Mesenteric fat pad (tissue), 1 donor: Measurements from ENCODE around the gene MINDY2. TPM values are rescaled to one million over a fixed set of nuclear protein-coding genes. Genes with fewer than 3 reads are reported as not detected.

Source experiments
- DNase-seq: peaks from one replicate; pipeline ENCODE4 v3.0.0-alpha.2; 2020; ENCODE audit warnings: low spot score
- long read RNA-seq: library from polyadenylated mRNA; unstranded; transcript quantifications from one replicate; pipeline ENCODE4 v2.0.0, GENCODE V29; 2020
- total RNA-seq: library from RNA; stranded (reverse); fragmentation: NEBNext Ultra II Directional; extraction: Animal tissue kit (Norgen Biotek cat#: 25700); gene quantifications from one replicate; pipeline ENCODE4 v1.2.1, GENCODE V29; 2021
- donor health status: DM: yes; HTN: yes; CAD: no.

Gene MINDY2, protein sequence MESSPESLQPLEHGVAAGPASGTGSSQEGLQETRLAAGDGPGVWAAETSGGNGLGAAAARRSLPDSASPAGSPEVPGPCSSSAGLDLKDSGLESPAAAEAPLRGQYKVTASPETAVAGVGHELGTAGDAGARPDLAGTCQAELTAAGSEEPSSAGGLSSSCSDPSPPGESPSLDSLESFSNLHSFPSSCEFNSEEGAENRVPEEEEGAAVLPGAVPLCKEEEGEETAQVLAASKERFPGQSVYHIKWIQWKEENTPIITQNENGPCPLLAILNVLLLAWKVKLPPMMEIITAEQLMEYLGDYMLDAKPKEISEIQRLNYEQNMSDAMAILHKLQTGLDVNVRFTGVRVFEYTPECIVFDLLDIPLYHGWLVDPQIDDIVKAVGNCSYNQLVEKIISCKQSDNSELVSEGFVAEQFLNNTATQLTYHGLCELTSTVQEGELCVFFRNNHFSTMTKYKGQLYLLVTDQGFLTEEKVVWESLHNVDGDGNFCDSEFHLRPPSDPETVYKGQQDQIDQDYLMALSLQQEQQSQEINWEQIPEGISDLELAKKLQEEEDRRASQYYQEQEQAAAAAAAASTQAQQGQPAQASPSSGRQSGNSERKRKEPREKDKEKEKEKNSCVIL
- total RNA-seq: 14.8 TPM
- long read RNA-seq, full-length matches to known transcripts: 140 of 168 reads
- long read RNA-seq, partial matches to known transcripts: 3 of 168 reads
- long read RNA-seq, other reads (novel, unspliced or antisense): 25 of 168 reads

DNA sequence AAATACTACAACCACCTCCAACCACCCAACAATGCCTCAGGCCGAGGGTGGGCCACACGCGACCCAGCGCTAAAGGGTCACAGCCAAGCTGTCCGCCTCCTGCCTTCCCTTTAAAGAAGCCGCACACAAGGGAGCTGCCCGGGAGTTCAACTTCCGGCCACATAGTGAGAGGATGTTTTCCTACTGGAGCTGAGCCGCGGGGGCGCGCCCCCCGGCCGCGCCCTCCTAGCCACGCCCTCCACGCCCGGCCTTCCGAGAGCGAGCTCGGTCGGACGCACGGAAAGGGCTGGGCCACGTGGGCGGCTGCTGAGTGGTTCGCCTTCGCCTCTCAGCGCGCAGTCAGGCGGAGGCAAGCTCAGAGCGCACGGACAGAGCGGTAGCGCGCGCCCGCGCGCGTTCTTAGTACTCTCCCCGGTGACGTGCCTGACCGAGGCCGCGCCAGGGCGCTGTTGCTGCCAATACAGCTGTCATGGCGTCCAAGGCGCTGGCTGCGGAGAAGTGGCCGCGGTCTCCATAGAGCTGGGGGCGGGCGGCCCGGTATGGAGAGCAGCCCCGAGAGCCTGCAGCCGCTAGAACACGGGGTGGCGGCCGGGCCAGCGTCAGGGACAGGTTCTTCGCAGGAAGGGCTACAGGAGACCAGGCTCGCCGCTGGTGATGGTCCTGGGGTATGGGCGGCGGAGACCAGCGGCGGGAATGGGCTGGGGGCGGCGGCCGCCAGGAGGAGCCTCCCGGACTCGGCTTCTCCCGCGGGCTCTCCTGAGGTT is at the start of gene MINDY2:
MINDY2 (plus strand) TSS at position 446 of the 764 bp plus-strand sequence; CDS start at position 540, 94 bp downstream.
- peak; percentile 99 for DNase-seq

DNA sequence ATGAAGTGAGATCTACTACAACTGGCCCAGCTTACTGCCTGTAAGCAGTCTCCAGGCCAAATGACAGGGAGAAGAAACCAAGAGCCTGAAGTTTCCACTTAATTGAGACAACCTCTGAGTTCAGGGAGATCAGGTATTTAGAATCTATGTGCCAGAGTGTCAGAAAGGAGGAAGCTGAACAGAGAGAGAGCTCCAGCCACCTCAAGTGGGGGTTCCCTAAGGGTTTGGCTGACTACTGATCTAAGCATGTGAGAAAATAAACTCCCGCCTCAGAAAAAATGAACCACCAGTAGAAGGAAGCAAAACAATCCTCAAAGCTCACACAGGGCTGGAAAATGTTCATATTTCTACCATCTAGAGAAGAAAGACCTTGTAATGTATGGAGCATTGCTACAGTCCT is 46.6 kb upstream of the MINDY2 start:
- DNase-seq: no peak

DNA sequence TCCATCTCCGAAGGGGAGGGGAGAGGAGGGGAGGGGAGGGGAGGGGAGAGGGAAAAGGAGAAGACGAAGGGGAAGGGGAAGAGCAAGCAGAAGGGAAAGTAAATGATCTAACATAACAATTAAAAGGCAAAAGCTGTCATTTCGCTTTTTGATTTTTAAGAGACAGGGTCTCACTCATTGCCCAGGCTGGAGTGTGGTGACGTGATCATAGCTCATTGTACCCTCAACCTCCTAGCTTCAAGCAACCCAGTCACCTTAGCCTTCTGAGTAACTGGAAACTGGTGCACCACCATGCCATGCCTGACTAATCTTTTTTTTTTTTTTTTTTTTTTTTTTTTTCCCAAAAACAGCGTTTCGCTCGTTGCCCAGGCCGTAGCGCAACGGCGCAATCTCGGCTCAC is 44.2 kb upstream of the MINDY2 start:
- no peak for DNase-seq

DNA sequence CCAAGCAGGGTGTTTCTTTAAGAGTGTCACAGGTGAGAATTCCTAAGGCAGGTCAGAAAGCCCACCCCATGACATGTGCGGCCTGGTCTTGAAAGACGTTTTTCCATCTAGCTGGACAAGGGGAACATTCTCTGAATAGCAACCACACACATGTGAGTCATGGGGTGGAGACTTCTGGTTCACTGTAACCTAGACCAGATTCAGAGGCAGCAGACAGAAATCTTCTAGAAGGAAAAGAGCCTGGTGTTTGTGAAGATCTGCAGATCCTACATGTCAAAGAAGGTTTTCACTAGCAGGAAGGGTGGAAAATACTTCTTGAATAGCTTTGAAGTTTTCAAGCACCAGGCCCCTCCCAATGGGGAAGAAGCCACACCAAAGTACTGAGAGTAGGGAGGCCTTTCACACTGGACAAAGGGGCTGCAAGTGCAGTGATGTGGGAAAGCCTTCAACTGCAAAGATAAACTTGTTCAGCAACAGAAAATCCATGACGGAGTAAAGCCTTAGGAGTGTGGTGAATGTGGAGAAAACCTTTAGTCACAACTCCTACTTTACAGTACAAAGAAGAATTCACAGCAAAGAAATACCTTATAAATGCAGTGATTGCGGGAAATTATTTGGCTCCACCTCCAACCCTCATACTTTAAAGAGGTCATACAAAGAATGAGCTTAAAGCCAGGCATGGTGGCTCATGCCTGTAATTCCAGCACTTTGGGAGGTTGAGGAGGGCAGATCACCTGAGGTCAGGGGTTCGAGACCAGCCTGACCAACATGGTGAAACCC is 39.2 kb upstream of the MINDY2 start:
- DNase-seq: no peak

DNA sequence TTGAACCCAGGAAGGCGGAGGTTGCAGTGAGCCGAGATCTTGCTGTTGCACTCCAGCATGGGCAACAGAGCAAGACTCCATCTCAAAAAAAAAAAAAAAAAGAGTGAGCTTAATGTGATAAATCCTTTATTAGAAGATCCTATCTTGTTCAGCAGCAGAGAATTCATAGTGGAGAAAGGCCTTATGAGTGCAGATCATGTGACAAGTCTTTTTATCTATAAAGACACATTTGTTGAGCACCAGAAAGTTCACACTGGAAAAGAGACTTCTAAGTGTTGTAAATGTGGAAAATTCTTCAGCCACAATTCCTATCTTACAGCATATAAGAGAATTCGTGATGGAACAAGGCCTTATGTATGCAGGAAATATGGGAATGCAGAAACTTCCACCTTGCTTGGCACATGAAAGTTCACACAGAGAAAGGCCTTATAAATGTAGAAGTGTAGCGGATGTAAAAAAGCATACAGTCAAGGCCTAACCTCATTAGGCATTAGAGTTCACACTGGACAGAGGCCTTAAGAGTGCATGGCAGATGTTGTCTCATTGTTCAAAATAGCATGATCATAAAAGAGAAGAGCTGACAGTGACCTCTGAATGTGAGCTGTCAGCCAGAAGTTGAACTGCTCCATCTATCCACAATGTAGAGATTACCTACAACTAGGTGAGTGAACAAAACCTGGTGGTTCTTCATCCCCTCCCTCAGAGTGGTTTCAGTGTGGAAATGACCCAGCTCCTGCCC is 38.3 kb upstream of the MINDY2 start:
- no peak for DNase-seq

DNA sequence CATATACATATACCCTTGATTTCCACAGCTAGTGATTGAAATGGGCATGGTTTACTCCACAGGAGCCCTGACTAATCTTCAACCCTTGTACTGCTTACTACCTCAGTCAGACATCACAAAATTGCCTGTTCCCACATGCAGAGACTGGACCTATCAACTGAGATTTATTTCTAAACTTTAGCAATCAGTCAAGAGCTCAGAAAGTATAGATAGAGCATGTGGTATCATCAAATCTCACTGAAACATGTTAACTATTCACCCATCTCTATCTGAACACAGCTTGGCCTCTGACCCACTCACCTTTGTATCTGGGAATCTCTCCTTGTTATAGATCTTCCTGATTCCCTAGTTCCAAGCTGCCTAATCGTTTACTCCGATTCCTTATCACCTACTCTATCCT is 36.2 kb upstream of the MINDY2 start:
- no peak for DNase-seq

DNA sequence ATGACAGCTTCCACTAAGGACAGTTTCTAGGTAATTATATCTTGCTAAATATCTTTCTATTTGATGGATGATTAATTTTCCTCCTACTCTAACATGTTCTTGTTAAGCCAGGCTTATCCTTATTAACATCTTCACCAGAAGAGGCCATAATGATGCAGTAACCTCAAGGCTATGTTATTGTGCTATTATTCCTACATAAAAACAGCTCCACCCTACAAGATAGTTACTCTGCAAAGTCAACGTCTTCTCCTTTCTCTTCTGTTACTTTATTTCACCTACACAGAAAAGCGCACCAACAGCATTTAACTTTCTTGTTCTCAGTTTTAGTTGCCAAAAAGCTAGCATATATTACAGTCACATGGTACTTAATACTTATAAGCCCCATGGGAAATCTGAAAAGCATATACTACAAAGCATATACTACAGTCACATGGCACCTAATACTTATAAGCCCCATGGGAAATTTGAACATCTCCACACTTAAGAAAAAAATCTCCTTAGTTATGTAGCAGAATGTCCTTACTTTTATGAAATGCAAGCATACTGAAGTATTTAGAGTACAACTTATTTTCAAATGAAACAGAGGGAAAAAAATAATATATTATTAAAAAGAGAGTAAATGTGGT is 35.0 kb upstream of the MINDY2 start:
- no peak for DNase-seq

DNA sequence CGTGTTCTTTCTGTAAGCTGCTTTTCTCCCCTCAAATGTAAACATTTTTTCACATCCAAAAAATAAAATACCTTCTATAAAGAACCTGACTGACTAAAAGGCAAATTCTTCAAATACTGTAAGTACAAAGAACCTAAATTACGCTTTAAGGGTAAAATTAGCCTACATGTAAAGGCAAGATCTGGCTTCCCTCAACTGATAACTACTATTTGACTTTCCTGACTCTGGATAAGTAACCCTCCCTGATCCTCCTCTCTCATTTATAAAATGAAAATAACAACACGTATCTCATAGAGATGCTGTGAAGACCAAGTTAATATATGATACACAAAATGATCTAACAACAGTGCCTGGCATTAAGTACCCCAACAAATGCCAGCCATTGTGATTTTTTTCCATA is 33.8 kb upstream of the MINDY2 start:
- DNase-seq: no peak

DNA sequence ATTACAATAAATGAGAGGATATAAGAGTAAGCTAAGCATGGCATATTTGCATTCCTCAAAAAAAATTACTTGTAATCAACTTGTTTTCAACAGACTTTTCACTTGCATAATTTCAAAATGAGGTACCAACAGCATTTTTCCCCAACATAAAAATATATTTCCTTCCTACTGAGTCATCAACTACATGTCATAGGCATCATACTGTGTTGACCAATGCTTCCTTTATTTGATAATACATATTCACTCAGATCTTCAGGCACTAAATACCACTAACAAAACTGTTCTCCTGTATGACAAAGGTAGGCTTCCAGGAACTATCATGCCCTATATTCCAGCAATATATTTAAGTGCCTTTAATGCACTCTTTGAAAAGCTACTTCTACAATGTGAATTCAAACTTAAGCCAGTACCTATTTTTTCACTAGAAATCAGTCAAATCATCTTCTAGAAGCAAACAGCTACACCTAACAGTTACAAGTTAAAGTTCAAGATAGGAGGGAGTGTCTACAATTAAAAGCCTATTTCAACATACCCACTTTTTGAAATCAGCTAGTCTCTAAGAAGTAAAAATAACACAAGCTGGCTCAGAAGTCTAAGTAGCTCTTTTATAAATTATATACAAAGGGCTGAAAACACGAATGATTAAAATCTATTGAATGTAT is 32.9 kb upstream of the MINDY2 start:
- no peak for DNase-seq

DNA sequence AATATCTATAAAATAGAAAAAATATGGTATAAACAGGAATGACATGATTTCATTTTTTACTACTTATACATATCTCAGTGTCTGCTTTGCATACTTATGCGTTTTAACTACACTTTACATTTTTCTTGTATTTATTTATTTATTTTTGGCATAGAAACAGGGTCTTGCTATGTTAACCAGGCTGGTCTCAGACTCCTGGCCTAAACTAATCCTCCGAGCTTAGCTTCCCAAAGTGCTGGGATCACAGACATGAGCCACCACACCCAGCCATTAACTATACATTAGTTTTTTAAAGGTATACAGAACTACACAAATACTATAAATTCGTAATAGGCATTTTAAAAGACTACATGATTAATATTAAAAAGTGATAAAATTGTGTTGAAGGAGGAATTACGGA is 30.7 kb upstream of the MINDY2 start:
- DNase-seq: no peak

DNA sequence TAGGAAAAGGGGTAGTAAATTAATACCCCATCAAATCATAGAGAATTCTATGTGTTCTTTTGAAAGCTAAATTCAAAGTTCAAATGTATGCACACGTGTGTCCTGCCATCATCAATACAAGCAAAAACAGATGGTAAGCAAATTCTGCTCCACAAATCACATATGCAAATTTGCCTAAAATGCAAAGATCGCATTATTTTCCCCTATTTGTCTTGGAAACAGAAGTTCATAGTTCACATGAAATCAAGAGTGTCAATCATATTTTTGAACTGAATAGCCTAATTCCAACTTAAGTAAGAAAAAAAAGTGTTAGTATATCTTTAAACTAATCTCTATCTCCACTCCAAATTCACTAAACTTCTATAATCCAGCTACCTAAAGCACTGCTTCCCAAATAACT is 30.1 kb upstream of the MINDY2 start:
- no peak for DNase-seq

DNA sequence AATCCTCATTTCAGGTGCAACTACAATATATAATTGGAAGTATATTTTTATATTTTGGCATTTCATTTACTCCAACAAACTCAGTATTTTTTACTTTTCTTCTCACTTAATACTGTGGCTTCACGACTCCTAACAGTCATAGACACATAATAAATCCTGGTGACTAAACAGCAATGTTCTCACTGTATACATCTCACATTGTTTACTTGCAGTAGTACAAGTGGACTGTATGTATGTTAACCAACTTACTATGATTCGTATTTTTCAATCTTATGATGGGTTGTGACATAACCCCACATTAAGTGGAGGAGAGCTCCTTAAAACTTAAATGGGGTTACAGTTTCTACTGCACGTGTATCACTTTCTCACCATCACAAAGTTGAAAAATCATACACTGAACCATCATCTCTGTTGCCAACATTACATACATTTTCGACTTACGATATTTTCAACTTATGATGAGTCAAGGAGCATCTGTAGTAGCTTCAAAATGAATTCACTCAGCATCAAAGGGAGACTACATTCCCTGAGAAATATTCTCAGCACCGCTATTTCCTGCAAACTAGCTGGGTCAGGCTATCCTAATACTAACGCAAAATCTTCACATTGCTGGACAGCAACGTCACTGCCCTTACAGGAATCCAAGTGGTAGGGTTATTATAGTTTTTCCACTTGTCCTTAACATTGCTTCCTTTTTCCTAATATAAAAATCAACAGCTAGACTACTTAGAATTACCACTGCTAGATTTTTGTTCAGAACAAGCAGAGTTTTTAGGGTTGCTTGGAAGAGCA is 28.9 kb upstream of the MINDY2 start:
- DNase-seq: no peak

DNA sequence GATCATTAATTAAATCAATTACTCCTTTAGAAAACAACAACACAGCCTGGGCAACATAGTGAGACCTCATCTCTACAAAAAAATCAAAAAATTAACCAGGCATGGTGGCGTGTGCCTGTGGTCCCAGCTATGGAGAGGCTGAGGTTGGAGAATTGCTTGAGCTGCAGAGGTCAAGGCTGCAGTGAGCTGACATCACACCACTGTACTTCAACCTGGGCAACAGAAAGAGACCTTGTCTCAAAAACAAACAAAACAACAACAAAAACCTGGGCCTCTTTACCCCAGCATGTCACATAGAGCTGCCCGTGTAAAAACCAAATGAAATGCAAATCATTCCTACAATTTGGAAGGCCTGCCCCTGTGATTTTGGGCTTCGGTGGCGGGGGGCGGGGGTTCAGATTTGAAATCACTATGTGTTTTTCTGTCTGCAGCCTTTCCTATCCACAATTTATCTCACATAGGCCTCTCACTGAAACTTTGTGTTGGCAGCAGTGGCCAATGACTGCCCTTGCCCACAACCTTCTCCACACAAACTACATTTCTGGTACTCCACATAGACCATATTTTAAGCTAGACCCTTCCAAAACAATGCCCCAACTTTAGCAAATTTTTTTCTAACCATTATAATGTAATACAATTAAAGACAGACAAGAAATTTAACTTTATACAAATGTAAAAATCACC is 28.1 kb upstream of the MINDY2 start:
- no peak for DNase-seq

DNA sequence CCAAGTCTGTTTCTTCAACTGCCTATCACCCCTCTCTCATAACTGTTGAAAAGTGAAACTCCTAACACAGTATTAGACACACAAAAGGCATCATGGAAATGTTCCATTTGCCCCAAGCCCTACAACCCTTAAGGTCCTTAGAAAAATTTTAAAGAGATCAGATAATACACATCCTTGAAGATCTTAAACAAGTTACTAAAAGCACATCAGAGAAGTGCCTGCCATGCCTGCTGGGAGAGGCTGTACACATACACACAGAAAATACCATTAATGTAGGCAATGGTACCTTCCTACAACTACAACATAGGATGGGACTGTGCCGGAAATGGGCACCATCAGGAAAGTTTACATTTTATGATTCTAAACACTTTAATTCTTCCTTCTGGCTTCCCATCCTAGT is 24.9 kb upstream of the MINDY2 start:
- no peak for DNase-seq

DNA sequence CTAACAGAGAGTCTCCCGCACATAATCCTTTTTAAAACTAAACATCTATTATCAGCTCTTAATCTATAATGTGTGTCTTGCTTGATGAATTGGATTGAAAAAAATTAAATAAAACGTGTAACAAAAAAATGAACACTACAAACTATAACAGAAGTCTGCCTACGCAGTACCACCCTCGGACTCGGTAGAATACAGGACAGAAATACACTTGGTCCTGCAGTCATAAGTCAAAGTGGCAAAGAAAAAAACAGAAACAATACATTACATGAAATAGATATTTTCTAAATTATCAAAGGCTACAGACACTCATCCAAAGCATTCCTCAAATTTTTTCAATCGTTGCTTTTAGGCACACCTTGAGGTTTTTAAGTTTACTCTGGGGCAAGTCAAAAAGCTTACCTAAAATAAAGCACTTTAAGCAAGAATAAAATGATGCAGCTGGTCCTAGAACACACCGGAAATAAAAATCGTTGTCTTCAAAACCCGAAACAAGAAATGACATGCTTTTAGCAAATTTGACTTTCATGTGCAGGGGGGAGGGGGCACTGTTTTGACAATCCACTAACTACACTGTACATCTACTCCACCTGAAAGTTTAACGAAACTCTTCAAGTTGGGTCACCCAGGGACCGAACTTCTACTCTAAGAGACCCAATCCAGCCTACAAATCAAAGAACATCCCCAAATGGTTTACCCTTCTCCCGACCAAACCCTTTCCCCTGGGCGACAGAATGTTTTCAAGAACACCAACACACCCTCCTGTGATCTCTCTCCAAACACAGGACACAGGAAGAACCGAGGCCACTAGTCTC is 22.9 kb upstream of the MINDY2 start:
- no peak for DNase-seq

DNA sequence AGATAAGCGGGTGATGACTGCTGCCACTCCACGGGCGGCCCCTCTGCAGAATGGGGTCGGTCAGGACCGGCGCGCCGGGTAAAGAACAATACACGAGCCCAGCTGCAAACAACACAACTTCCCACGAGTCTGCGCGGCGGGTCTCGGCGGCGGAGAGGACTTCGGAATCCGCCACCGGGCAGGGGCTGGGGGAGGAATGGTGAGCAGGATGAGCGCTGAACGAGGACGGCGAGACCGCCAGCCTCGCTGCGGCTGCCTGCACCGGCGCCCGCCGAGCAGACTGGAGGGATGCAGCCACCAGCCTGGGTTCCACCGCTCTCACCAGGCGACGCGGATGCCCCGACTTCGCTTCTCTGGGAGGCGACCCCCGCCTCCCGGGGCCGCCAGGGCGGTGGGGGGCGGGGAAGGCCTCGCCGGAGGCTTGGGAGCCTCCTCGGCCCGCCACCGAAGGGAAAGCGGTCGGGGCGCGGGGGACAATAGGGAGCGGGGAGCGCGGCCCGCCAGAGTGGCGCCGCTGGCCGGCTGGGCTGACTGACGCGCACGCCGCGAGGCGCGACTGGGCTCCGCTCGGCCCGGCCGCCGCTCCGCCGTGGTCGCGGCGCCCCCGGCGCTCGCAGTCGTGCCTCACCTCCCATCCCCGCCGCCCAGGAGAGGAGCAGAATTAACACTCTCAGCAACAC is 22.1 kb upstream of the MINDY2 start:
- DNase-seq: peak; percentile 90
